Stimulated activated memory B cell treated with anti-CD40 and anti-IgM and Interleukin-4, amounts not matched to agents 10 μg/mL and 1 μg/mL and 100 μg/mL, for 72 hours (primary cell): ENCODE measurements around the gene CUL1.

Experiments used
- ATAC-seq: fragments of 150-1000 bp; cut with Tn5 transposase; 2 replicates; pipeline ENCODE4 v1.10.0; 2021
- H3K27ac Mint-ChIP-seq: one replicate; pipeline ENCODE4 v1.8.0; 2022; ENCODE audit warnings: mild to moderate bottlenecking, mixed read lengths
- H3K27me3 Mint-ChIP-seq: one replicate; pipeline ENCODE4 v1.8.0; 2022; ENCODE audit warnings: mixed read lengths
- H3K36me3 Mint-ChIP-seq: one replicate; pipeline ENCODE4 v1.8.0; 2022; ENCODE audit warnings: mixed read lengths
- H3K4me1 Mint-ChIP-seq: one replicate; pipeline ENCODE4 v1.8.0; 2022; ENCODE audit warnings: mixed read lengths
- H3K4me3 Mint-ChIP-seq: one replicate; pipeline ENCODE4 v1.8.0; 2022; ENCODE audit warnings: mild to moderate bottlenecking, moderate library complexity, mixed read lengths
- H3K9me3 Mint-ChIP-seq: one replicate; pipeline ENCODE4 v1.8.0; 2022; ENCODE audit warnings: mixed read lengths

CUL1 gene

GRCh38 chr7:148815612-148816011 is 116.9 kb downstream of the CUL1 start:
- ATAC-seq, result no peak
- Mint-ChIP-seq H3K4me1 (peaks cover 14% of the 10 kb centered on the region), H3K27ac (no peak overlapping the region), H3K36me3 (peaks cover 25% of the 10 kb centered on the region), H3K4me3 (no peak overlapping the region), H3K27me3 (no peaks in the 10 kb centered on the region), H3K9me3 (no peaks in the 10 kb centered on the region)

- H3K9me3 Mint-ChIP-seq, result no peaks in the 10 kb centered on the region
- ATAC-seq, result no peak
These were observed 121.1 kb downstream of the CUL1 start for GRCh38 chr7:148819697-148820360.

GRCh38 chr7:148821422-148821821 is 122.7 kb downstream of the CUL1 start:
- Mint-ChIP-seq H3K4me1 (no peaks in the 10 kb centered on the region), H3K27me3 (no peaks in the 10 kb centered on the region), H3K9me3 (no peaks in the 10 kb centered on the region), H3K27ac (no peak overlapping the region), H3K36me3 (peaks cover 29% of the 10 kb centered on the region), H3K4me3 (no peak overlapping the region)
- no peak for ATAC-seq

More at GRCh38 chr7:148819697-148820360, 121.1 kb downstream of the CUL1 start:
- Mint-ChIP-seq H3K27me3 (no peaks in the 10 kb centered on the region), H3K4me3 (no peak overlapping the region), H3K36me3 (peaks cover 22% of the 10 kb centered on the region), H3K27ac (no peak overlapping the region), H3K4me1 (peaks cover 6% of the 10 kb centered on the region)

GRCh38 chr7:148824864-148825263 is 126.2 kb downstream of the CUL1 start:
- Mint-ChIP-seq H3K9me3 (no peaks in the 10 kb centered on the region), H3K4me1 (no peaks in the 10 kb centered on the region), H3K27ac (no peak overlapping the region), H3K36me3 (peaks cover 20% of the 10 kb centered on the region), H3K4me3 (no peak overlapping the region), H3K27me3 (no peaks in the 10 kb centered on the region)
- no peak for ATAC-seq

GRCh38 chr7:148825338-148825737 is 126.6 kb downstream of the CUL1 start:
- Mint-ChIP-seq H3K27ac (no peak overlapping the region), H3K36me3 (peaks cover 21% of the 10 kb centered on the region)

GRCh38 chr7:148828965-148829364 is 130.3 kb downstream of the CUL1 start:
- Mint-ChIP-seq H3K27ac (no peak overlapping the region), H3K36me3 (peaks cover 37% of the 10 kb centered on the region), H3K9me3 (no peaks in the 10 kb centered on the region), H3K27me3 (no peaks in the 10 kb centered on the region), H3K4me3 (no peak overlapping the region), H3K4me1 (no peaks in the 10 kb centered on the region)
- ATAC-seq, result no peak

More at GRCh38 chr7:148825338-148825737, 126.6 kb downstream of the CUL1 start:
- no peak for ATAC-seq
- no peak overlapping the region for H3K4me3 Mint-ChIP-seq
- no peaks in the 10 kb centered on the region for H3K4me1 Mint-ChIP-seq
- H3K27me3 Mint-ChIP-seq, result no peaks in the 10 kb centered on the region
- H3K9me3 Mint-ChIP-seq, result no peaks in the 10 kb centered on the region

GRCh38 chr7:148830897-148831692 is 132.4 kb downstream of the CUL1 start:
- Mint-ChIP-seq H3K27me3 (no peaks in the 10 kb centered on the region), H3K4me3 (no peak overlapping the region), H3K36me3 (peaks cover 37% of the 10 kb centered on the region), H3K27ac (no peak overlapping the region), H3K9me3 (no peaks in the 10 kb centered on the region), H3K4me1 (no peaks in the 10 kb centered on the region)
- no peak for ATAC-seq

- H3K27ac Mint-ChIP-seq, result no peak overlapping the region
- no peaks in the 10 kb centered on the region for H3K27me3 Mint-ChIP-seq
- H3K9me3 Mint-ChIP-seq, result no peaks in the 10 kb centered on the region
- ATAC-seq, result no peak
- peaks cover 40% of the 10 kb centered on the region for H3K36me3 Mint-ChIP-seq
- no peaks in the 10 kb centered on the region for H3K4me1 Mint-ChIP-seq
- H3K4me3 Mint-ChIP-seq, result no peak overlapping the region
These were observed 133.1 kb downstream of the CUL1 start for GRCh38 chr7:148831782-148832181.

- H3K36me3 Mint-ChIP-seq, result peaks cover 58% of the 10 kb centered on the region
- H3K4me3 Mint-ChIP-seq, result no peak overlapping the region
- H3K27ac Mint-ChIP-seq, result no peak overlapping the region
- H3K4me1 Mint-ChIP-seq, result peaks cover 9% of the 10 kb centered on the region
- no peak for ATAC-seq
- H3K9me3 Mint-ChIP-seq, result peaks cover 4% of the 10 kb centered on the region
- no peaks in the 10 kb centered on the region for H3K27me3 Mint-ChIP-seq
These were observed 135.9 kb downstream of the CUL1 start for GRCh38 chr7:148834605-148835004.

GRCh38 chr7:148835854-148836253 is 137.2 kb downstream of the CUL1 start:
- no peak overlapping the region for H3K27ac Mint-ChIP-seq
- peaks cover 9% of the 10 kb centered on the region for H3K4me1 Mint-ChIP-seq
- ATAC-seq, result no peak
- H3K4me3 Mint-ChIP-seq, result no peak overlapping the region
- H3K27me3 Mint-ChIP-seq, result no peaks in the 10 kb centered on the region
- peaks cover 4% of the 10 kb centered on the region for H3K9me3 Mint-ChIP-seq
- peaks cover 52% of the 10 kb centered on the region for H3K36me3 Mint-ChIP-seq

GRCh38 chr7:148838905-148839304 is 140.2 kb downstream of the CUL1 start:
- Mint-ChIP-seq H3K4me1 (peaks cover 9% of the 10 kb centered on the region), H3K9me3 (peaks cover 4% of the 10 kb centered on the region), H3K27me3 (no peaks in the 10 kb centered on the region), H3K36me3 (peaks cover 37% of the 10 kb centered on the region), H3K4me3 (no peak overlapping the region), H3K27ac (peak overlapping the region; percentile 45)
- no peak for ATAC-seq

GRCh38 chr7:148847815-148848734 is 149.4 kb downstream of the CUL1 start:
- Mint-ChIP-seq H3K4me3 (no peak overlapping the region), H3K27ac (peak overlapping the region; percentile 34), H3K9me3 (no peaks in the 10 kb centered on the region), H3K27me3 (no peaks in the 10 kb centered on the region), H3K4me1 (peaks cover 6% of the 10 kb centered on the region), H3K36me3 (no peaks in the 10 kb centered on the region)
- ATAC-seq, result no peak

- Mint-ChIP-seq H3K36me3 (no peaks in the 10 kb centered on the region), H3K27ac (no peak overlapping the region), H3K4me1 (peaks cover 6% of the 10 kb centered on the region), H3K9me3 (no peaks in the 10 kb centered on the region), H3K27me3 (no peaks in the 10 kb centered on the region), H3K4me3 (no peak overlapping the region)
- no peak for ATAC-seq
These were observed 150.8 kb downstream of the CUL1 start for GRCh38 chr7:148849393-148850098.

- no peak overlapping the region for H3K4me3 Mint-ChIP-seq
- no peaks in the 10 kb centered on the region for H3K36me3 Mint-ChIP-seq
- no peak overlapping the region for H3K27ac Mint-ChIP-seq
- no peaks in the 10 kb centered on the region for H3K9me3 Mint-ChIP-seq
- ATAC-seq, result no peak
- H3K27me3 Mint-ChIP-seq, result no peaks in the 10 kb centered on the region
- peaks cover 6% of the 10 kb centered on the region for H3K4me1 Mint-ChIP-seq
These were observed 151.9 kb downstream of the CUL1 start for GRCh38 chr7:148850564-148850963.
